Sigmoid colon (tissue), 4 donors: Measurements from ENCODE around the gene MCF2L.

Experiments used
- CTCF ChIP-seq, 4 experiments: fragments of 450-650 bp in 3 of 4; fragments of 200-600 bp in 1 of 4; IDR thresholded peaks; one replicate each; pipeline ENCODE4 v1.5.1; 2016 to 2019; ENCODE audit warnings: antibody characterized with exemption in 4 of 4, mild to moderate bottlenecking in 3 of 4, moderate library complexity in 2 of 4
- EP300 ChIP-seq, 4 donors: sonication (generic); formaldehyde crosslinking; IDR thresholded peaks; one replicate each; pipeline ENCODE4 v1.6.1; 2017; ENCODE audit warnings: antibody characterized with exemption in 4 of 4
- POLR2A ChIP-seq, 2 donors: fragments of 450-650 bp; IDR thresholded peaks; one replicate each; pipeline ENCODE4 v1.6.1; 2016; ENCODE audit warnings: antibody characterized with exemption in 2 of 2, mild to moderate bottlenecking in 2 of 2, moderate library complexity in 2 of 2
- POLR2AphosphoS5 ChIP-seq, 4 donors: sonication (generic); formaldehyde crosslinking; IDR thresholded peaks; one replicate each; pipeline ENCODE4 v1.6.1; 2017; ENCODE audit warnings: antibody characterized with exemption in 4 of 4

- no peak for TF ChIP-seq POLR2A (IDR thresholded peaks at IDR 0.05)
- no peak for TF ChIP-seq CTCF (IDR thresholded peaks at IDR 0.05)
- no peak for TF ChIP-seq POLR2AphosphoS5 (IDR thresholded peaks at IDR 0.05)
- no peak for TF ChIP-seq EP300 (IDR thresholded peaks at IDR 0.05)
Measured at GRCh38 chr13:112955956-112956355, 13.1 kb upstream of the MCF2L start.
